ENCODE measurements around the gene WDR77.
A peak's percentile ranks its signal among the peaks of the same experiment; 100 is the strongest.

WDR77 gene

GRCh38 chr1:111469539-111469938, 20.5 kb upstream of the WDR77 start:
- no peak for DNase-seq (ENCODE audit: low read depth)

DNA sequence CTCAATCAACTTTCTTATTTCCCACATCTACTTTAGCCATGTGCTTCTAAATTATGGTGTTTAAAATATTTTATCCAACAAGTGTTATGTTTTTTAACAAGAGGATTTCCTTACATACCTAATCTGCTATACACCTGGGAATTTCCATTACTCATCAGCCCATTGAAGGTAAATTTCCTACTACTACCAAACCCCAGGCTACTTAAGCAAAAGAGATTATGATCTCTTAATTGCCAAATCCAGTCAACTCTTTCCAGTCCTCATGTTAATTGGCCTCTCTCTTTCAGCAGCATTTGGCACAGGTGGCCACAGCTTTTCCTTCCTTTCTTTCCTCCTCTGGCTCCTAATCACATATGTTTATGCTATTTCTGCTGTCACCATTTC, 19.7 kb upstream of the WDR77 start:
- DNase-seq (ENCODE audit: low read depth): no peak

DNA sequence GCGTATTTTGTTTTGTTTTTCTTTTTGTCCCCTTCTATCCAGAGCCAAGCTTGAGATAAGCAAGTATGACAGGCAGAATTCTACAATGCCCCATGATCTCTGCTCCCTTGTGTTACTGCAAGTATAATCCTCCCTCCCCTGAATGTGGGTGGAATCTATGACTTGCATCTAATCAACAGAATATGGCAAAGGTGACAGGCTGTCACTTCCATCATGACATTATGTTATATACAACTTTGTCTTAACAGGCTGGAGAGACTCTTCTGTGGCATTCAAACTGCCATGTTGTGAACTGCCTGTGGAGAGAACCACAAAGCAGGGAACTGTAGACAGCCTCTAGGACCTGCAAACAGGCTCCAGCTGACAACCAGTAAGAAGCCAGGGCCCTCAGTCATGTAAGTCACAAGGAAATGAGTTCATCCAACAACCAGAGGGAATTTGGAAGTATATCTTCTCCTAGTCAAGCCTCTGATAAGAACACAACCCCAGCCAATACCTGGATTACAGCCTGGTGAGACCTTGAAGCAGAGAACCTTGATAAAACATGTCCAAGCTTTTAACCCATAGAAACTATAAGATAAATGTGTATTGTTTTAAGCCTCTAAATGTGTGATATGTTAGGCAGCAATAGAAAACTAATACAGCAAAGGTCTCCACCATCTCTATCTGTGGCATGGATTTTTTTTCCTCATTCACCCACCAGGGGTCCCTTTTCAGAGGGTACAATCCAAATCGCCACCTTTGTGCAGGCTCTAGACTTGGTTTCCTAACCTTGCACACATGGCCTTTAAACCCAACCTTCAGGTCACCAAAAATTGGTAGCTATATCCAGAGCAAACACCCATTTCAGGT, 19.0 kb upstream of the WDR77 start:
- DNase-seq (ENCODE audit: low read depth): no peak

DNA sequence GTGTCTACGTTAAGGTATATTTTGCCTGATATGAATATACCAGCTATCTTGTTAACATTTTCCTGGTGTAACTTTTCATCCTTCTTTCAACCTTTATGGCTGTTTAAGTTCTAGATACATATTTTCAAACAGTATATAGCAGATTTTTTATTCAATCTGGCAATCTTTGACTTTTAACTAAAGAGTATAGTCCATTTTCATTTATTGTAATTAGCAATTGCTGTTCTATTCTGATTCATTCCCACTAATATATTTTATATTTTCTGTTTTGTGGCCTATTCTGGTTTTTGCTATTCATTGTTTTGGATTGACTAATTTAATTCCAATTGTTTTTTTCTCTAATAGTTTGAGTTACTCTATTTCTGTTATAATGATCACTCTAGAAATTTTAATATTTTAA, 17.4 kb upstream of the WDR77 start:
- no peak for DNase-seq (ENCODE audit: low read depth)

DNA sequence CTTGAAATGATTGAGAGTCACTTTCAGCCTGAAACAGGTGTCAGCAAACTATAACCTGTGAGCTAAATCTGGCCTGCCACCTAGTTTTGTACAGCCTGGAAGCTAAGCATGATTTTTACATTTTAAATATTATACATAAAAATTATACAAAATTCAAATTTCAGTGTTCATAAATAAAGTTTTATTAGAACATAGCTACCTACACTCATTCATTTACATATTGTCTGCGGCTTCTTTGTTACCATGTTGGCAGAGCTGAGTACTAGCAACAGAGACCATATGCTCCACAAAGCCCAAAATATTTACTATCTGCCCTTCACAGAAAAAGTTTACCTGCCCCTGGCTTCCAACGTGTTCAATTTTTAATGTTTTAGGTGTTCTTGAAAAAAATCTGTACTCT, 16.7 kb upstream of the WDR77 start:
- no peak for DNase-seq (ENCODE audit: low read depth)

- no peak for DNase-seq (ENCODE audit: low read depth)
Observed at GRCh38 chr1:111463029-111463683, 14.1 kb upstream of the WDR77 start.

DNA sequence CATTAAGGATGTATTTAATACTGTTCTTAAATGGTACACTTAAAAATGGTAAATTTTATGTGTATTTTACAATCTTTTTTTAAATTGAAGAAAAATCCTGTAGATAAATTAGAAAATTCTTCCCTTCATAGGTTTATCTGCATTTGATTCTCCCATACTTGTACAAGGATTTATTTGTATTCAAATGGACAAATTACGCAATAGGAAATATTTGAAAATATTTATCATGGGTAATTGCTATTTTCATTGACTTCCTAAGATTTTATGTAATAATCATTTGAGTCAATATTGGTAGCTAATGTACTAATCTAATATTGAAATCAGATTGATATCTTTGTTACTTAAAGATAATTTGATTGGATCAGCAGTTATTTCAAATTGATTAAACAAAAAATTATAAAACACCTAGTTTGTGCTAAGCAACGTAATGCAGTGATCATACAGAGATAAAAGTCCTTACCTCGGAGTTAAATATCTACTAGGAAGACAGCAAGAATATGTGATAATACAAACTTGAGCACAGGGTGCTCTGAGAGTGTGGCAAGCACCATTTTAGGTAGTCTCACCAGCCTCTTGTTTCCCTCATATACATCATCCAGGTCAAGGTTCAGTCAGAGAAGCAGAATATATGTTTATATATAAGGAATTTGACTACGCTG, 13.4 kb upstream of the WDR77 start:
- no peak for DNase-seq (ENCODE audit: low read depth)

DNA sequence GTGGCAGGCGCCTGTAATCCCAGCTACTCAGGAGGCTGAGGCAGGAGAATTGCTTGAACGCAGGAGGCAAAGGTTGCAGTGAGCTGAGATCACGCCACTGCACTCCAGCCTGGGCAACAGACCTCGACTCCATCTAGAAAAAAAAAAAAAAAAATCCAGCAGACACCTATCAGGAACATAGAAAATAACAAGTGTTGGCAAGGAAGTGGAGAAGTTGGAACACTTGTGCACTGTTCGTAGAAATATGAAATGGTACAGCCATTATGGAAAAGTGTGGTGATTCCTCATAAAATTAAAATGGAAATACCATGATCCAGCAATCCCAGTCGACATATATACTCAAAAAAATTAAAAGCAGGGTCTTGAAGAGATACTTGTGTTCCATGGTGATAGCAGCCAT, 12.7 kb upstream of the WDR77 start:
- no peak for DNase-seq (ENCODE audit: low read depth)

GRCh38 chr1:111455642-111456031, 6.6 kb upstream of the WDR77 start:
- no peak for DNase-seq (ENCODE audit: low read depth)

GRCh38 chr1:111454859-111455641, 6.0 kb upstream of the WDR77 start:
- no peak for DNase-seq (ENCODE audit: low read depth)

GRCh38 chr1:111453706-111454105, 4.7 kb upstream of the WDR77 start:
- DNase-seq (ENCODE audit: low read depth): no peak

DNA sequence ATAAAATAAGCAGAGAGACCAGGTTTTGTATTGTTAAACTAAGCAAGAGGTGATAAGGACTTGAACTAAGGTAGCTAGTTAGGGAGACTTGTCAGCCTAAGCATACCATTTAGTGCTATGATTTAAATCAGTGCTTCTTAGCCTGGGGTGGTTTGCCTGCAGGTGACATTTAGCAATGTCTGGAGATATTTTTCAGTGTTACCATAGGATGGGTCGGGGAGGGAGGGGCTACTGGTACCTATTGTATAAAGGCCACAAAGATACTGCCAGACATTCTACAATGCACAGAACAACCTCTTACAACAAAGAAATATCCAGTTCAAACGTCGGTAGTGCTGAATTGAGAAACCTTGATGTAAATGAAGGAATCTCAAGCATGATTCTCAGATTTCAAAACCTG, 3.5 kb upstream of the WDR77 start:
- DNase-seq (ENCODE audit: low read depth): no peak

DNA sequence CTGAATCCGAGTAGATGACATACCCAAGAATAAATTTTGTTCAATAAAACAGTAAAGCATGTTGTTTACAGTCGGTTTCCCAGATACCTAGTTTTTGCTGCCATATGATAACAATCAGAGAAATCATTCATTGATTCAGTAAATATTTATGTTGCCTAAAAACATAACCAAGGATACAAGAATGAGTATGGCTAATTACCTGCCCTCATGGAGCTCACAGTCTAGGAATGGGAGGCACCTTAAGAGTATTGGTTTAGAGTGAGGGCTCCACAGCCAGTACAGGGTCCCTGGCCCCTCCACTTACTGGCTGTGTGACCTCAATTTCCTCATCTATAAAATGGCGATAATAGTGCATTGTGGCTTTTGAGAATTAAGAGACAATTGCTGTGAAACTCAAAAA, 1.1 kb upstream of the WDR77 start:
- DNase-seq (ENCODE audit: low read depth): no peak

DNA sequence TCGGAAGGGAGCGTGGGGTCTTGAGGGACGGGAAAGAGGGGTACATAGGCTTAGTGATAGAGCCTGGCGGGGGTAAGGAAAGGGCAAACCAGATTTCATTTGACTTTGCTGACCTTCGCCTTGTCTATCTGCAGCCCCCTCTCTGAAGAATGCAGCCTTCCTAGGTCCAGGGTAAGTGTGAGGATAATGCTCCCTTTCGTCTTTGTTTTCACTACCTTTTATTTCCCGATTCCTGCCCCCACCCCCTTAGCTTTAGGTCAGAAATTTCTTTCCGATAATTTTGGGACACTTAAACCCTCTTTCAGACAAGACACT, 604 bp upstream of the WDR77 start:
- no peak for DNase-seq (ENCODE audit: low read depth)

GRCh38 chr1:111448482-111448917, 556 bp downstream of the WDR77 start:
- no peak for DNase-seq (ENCODE audit: low read depth)

DNA sequence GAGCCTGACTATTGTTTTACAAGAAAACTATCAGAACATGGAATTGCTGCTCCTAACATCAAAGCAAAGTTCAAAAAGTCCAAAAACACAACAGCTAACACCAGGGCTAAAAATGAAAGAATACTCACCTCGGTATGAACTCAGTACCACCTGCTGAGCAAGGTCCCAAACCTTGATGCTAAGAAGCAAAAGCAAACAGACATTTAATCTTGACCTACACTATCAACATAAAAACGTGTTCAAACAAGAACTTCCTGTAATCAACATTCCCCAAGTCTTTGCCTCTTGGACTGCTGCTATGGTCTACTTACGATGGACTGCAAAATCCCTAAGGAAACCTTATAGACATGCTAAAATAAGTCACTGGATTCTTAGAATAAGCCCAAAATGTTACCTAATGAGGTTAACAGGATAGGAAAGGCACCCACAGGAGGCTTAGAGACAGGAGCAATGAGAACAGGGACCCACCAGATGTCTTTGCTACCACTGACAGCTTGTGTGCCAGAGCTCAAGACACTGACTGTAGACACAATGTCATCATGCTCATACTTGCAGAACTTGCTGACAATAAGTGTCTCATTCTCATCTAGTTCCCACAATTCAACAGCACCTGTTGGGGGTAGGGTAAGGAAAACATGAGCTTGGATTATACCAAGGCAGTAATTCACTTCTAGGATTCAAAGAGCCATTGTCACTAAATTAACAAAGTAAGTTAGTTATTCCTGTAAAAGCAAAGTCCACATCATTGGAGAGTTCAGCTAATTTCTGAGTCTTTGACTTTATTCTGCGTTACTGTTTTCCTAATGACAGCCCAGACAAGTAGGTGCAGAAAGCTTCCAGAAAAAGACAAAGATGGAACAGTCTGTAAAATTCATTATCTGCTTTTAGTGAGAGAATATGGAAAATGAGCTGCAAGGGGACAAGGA, 1.8 kb downstream of the WDR77 start:
- DNase-seq (ENCODE audit: low read depth): no peak

DNA sequence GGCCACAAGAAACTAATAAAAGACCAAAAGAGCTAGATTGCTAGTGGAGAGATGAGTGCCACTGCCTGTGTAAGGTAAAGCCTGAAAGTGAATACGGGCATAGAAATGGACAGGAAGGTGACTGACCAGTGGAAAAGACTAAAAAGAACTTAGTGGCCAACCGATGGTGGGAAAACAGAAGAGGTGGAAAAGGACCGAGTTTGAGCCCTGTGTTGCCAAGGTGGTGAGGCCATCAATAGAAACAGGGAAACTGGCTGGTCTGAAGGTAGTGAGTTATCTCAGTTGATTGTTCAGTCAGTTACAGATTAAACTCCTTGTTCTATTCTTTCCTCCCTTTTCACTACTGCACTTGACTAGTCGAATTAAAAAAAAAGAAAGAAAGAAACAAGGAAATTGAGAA, 2.5 kb downstream of the WDR77 start:
- DNase-seq (ENCODE audit: low read depth): no peak

DNA sequence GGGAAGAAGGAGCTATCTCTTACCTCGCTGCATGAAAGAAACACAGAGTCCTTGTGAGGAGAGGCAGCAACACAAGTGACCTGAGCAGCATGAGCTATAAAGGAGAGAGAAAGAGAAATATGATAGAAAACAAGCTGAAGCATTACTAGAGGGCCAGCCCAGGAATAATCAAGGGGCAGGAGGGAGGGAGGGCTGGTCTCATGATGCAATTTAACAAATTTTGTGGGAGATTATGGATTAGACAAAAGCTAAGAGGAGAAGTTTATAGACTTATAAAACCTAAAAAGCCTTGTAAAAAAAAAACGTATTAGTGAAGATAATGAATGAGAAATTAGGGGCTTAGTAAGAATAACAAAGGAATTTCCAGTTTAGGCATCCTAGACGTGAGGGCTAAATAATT, 5.0 kb downstream of the WDR77 start:
- no peak for DNase-seq (ENCODE audit: low read depth)

GRCh38 chr1:111442457-111442856, 6.6 kb downstream of the WDR77 start:
- DNase-seq (ENCODE audit: low read depth): no peak

GRCh38 chr1:111441573-111442192, 7.4 kb downstream of the WDR77 start:
- DNase-seq (ENCODE audit: low read depth): peak; percentile 41

Measured in stimulated activated CD8-positive, alpha-beta memory T cell treated with anti-CD3 and anti-CD28 coated beads, Interleukin-12 subunit alpha, Interleukin-12 subunit beta, amount 100 ng/mL, for 1 hour (primary cell).